GM12872 (cell line): Measurements from ENCODE around the gene PLOD3.

Source experiments
- CTCF ChIP-seq: IDR thresholded peaks from 3 replicates; pipeline ENCODE4 v1.5.1; 2011; ENCODE audit warnings: low read depth, mild to moderate bottlenecking, low read length, moderate library complexity; ENCODE audit not compliant: insufficient read depth

Gene PLOD3

GRCh38 chr7:101202603-101202918 lies 14.8 kb downstream of the PLOD3 start:
- TF ChIP-seq CTCF: no peak

GRCh38 chr7:101201695-101202602 lies 15.4 kb downstream of the PLOD3 start:
- no peak for TF ChIP-seq CTCF

GRCh38 chr7:101200862-101201599 lies 16.4 kb downstream of the PLOD3 start, which contains the start of gene MOGAT3:
MOGAT3 (minus strand) TSS chr7:101201036; CDS start chr7:101200854, 182 bp downstream.
- TF ChIP-seq CTCF: no peak

GRCh38 chr7:101200504-101200861 lies 16.9 kb downstream of the PLOD3 start:
- no peak for TF ChIP-seq CTCF

GRCh38 chr7:101198476-101198875 lies 18.9 kb downstream of the PLOD3 start:
- TF ChIP-seq CTCF: no peak

- TF ChIP-seq CTCF: no peak
These were observed 19.4 kb downstream of the PLOD3 start for GRCh38 chr7:101197991-101198390.

- TF ChIP-seq CTCF: no peak
These were observed 21.5 kb downstream of the PLOD3 start for GRCh38 chr7:101195884-101196283.
